WTC11 (cell line): ENCODE measurements around the gene ACSS3. TPM values are rescaled to one million over a fixed set of nuclear protein-coding genes. Genes with fewer than 3 reads are reported as not detected.
"Not testable (repeated sequence)": the region's sequence is repeated elsewhere in the genome, so short reads cannot be mapped to it uniquely, and the experiment has no call there.

Source experiments
- ATAC-seq: fragments of 200-7000 bp; cut with Tn5 transposase; 2 replicates; pipeline ENCODE4 v1.10.0; 2021; ENCODE audit warnings: mild to moderate bottlenecking, moderate library complexity
- CTCF ChIA-PET: fragments of 300-600 bp; sonication (Branson Sonifier 250); formaldehyde crosslinking; loops from one replicate; lab custom pipeline; 2021; ENCODE audit warnings: antibody characterized with exemption; lab: Charles Lee
- POLR2A ChIA-PET: fragments of 350-600 bp; sonication (Branson Sonifier 250); formaldehyde crosslinking; loops from one replicate; lab custom pipeline; 2021; ENCODE audit warnings: antibody characterized with exemption; lab: Charles Lee
- DNase-seq: peaks from one replicate; pipeline ENCODE4 v3.0.0; 2021; ENCODE audit warnings: low spot score
- H3K27ac Mint-ChIP-seq: 2 replicates; pipeline ENCODE4 v1.8.0; 2021; ENCODE audit warnings: mixed read lengths
- H3K27me3 Mint-ChIP-seq: 2 replicates; pipeline ENCODE4 v1.8.0; 2021; ENCODE audit warnings: low read depth, mild to moderate bottlenecking, moderate library complexity, mixed read lengths
- H3K36me3 Mint-ChIP-seq: 2 replicates; pipeline ENCODE4 v1.8.0; 2021; ENCODE audit warnings: mixed read lengths
- H3K4me1 Mint-ChIP-seq: 2 replicates; pipeline ENCODE4 v1.8.0; 2022; ENCODE audit warnings: mixed read lengths
- H3K4me3 Mint-ChIP-seq: 2 replicates; pipeline ENCODE4 v1.8.0; 2021; ENCODE audit warnings: mild to moderate bottlenecking, moderate library complexity, mixed read lengths
- H3K9me3 Mint-ChIP-seq: 2 replicates; pipeline ENCODE4 v1.8.0; 2021; ENCODE audit warnings: mixed read lengths
- AFF4 ChIP-seq: sonication (generic); formaldehyde crosslinking; IDR thresholded peaks from 2 replicates; pipeline ENCODE4 v1.8.1; 2023; ENCODE audit warnings: mild to moderate bottlenecking, missing genetic modification reagents, borderline replicate concordance
- ATF6 ChIP-seq: sonication (generic); formaldehyde crosslinking; IDR thresholded peaks from 2 replicates; pipeline ENCODE4 v1.8.1; 2023; ENCODE audit warnings: mild to moderate bottlenecking, missing genetic modification reagents
- CREB1 ChIP-seq: sonication (generic); formaldehyde crosslinking; IDR thresholded peaks from 2 replicates; pipeline ENCODE4 v1.8.0; 2023; ENCODE audit warnings: mild to moderate bottlenecking, missing genetic modification reagents
- CREM ChIP-seq: sonication (generic); formaldehyde crosslinking; IDR thresholded peaks from 2 replicates; pipeline ENCODE4 v1.8.1; 2022; ENCODE audit warnings: mild to moderate bottlenecking, missing genetic modification reagents, moderate library complexity
- HMGXB4 ChIP-seq: sonication (generic); formaldehyde crosslinking; IDR thresholded peaks from 2 replicates; pipeline ENCODE4 v1.8.1; 2023; ENCODE audit warnings: mild to moderate bottlenecking, moderate library complexity, missing genetic modification reagents
- MYBL2 ChIP-seq: sonication (generic); formaldehyde crosslinking; IDR thresholded peaks from 2 replicates; pipeline ENCODE4 v1.8.1; 2023; ENCODE audit warnings: mild to moderate bottlenecking, moderate library complexity, missing genetic modification reagents
- SP1 ChIP-seq: sonication (generic); formaldehyde crosslinking; conservative IDR thresholded peaks from 2 replicates; pipeline ENCODE4 v1.8.1; 2022; ENCODE audit warnings: missing genetic modification reagents
- ZNF219 ChIP-seq: sonication (generic); formaldehyde crosslinking; IDR thresholded peaks from 2 replicates; pipeline ENCODE4 v1.8.0; 2023; ENCODE audit warnings: missing genetic modification reagents, mild to moderate bottlenecking, borderline replicate concordance
- ZNF671 ChIP-seq: fragments of 250-450 bp; sonication (Bioruptor Pico); IDR thresholded peaks from 2 replicates; pipeline ENCODE4 v1.8.0; 2021; ENCODE audit warnings: mild to moderate bottlenecking
- ZSCAN18 ChIP-seq: fragments of 250-450 bp; sonication (Bioruptor Pico); IDR thresholded peaks from 2 replicates; pipeline ENCODE4 v2.1.2; 2022; ENCODE audit warnings: mild to moderate bottlenecking, moderate library complexity
- total RNA-seq: library from RNA; stranded (reverse); gene quantifications from 3 replicates; pipeline ENCODE4 v1.2.3, GENCODE V29; 2021
- TF ChIP-seq, protein P1 (sequence below): sonication (generic); formaldehyde crosslinking; IDR thresholded peaks from 2 replicates; pipeline ENCODE4 v1.8.0; 2023; ENCODE audit warnings: mild to moderate bottlenecking, missing genetic modification reagents
- TF ChIP-seq, protein P2 (sequence below): sonication (generic); formaldehyde crosslinking; IDR thresholded peaks from 2 replicates; pipeline ENCODE4 v1.8.0; 2023; ENCODE audit warnings: missing genetic modification reagents
- TF ChIP-seq, protein P3 (sequence below): sonication (generic); formaldehyde crosslinking; IDR thresholded peaks from 2 replicates; pipeline ENCODE4 v1.8.0; 2022; ENCODE audit warnings: mild to moderate bottlenecking, missing genetic modification reagents

The ACSS3 gene
- total RNA-seq, 1 experiment from 2014 or later: 18.6 TPM

DNA sequence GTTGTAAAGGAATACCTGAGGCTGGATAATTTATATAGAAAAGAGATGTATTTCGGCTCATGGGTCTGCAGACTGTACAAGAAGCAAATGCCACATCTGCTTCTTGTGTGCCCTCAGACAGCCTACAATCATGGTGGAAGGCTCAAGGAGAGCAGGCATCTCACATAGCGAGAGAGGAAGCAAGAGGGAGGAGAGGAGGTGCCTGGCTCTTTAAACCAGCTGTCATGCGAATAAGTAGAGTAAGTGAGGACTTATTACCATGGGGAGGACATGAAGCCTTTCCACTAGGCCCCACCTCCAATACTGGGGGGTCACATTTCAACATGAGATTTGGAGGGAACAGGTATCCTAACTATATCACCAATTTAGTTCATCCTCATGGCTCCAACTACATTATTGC is 118.7 kb downstream of the ACSS3 start:
- ChIA-PET POLR2A (no interaction called here), CTCF (no interaction called here)
- Mint-ChIP-seq H3K27ac (no peak overlapping the region), H3K36me3 (no peaks in the 10 kb centered on the region), H3K4me1 (peaks cover 3% of the 10 kb centered on the region; the same call in 1 of the 2 replicates), H3K4me3 (no peak overlapping the region), H3K9me3 (no peaks in the 10 kb centered on the region), H3K27me3 (no peaks in the 10 kb centered on the region)
- DNase-seq: no peak
- ATAC-seq: peak; percentile 59
- TF ChIP-seq AFF4: no peak
- TF ChIP-seq, protein P1, sequence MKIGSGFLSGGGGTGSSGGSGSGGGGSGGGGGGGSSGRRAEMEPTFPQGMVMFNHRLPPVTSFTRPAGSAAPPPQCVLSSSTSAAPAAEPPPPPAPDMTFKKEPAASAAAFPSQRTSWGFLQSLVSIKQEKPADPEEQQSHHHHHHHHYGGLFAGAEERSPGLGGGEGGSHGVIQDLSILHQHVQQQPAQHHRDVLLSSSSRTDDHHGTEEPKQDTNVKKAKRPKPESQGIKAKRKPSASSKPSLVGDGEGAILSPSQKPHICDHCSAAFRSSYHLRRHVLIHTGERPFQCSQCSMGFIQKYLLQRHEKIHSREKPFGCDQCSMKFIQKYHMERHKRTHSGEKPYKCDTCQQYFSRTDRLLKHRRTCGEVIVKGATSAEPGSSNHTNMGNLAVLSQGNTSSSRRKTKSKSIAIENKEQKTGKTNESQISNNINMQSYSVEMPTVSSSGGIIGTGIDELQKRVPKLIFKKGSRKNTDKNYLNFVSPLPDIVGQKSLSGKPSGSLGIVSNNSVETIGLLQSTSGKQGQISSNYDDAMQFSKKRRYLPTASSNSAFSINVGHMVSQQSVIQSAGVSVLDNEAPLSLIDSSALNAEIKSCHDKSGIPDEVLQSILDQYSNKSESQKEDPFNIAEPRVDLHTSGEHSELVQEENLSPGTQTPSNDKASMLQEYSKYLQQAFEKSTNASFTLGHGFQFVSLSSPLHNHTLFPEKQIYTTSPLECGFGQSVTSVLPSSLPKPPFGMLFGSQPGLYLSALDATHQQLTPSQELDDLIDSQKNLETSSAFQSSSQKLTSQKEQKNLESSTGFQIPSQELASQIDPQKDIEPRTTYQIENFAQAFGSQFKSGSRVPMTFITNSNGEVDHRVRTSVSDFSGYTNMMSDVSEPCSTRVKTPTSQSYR (CRISPR knock-in tag): no peak
- no peak for TF ChIP-seq CREB1
- no peak for TF ChIP-seq ZNF219 (CRISPR knock-in tag)
- TF ChIP-seq ZSCAN18 (CRISPR knock-in tag): no peak

GRCh38 chr12:81200561-81200960 is 122.7 kb downstream of the ACSS3 start:
- POLR2A ChIA-PET: interaction anchor here (0.7 kb wide), 1 partner anchor 300 kb away, joined by 3 read pairs; no protein-coding TSS in a partner anchor
- DNase-seq, H3K4me1 Mint-ChIP-seq, H3K27ac Mint-ChIP-seq, ATAC-seq, H3K9me3 Mint-ChIP-seq, H3K36me3 Mint-ChIP-seq, H3K27me3 Mint-ChIP-seq, H3K4me3 Mint-ChIP-seq: not testable (repeated sequence)
- CTCF ChIA-PET: interaction anchor here (1.5 kb wide), 1 partner anchor 72 kb away, joined by 3 read pairs; no protein-coding TSS in a partner anchor

DNA sequence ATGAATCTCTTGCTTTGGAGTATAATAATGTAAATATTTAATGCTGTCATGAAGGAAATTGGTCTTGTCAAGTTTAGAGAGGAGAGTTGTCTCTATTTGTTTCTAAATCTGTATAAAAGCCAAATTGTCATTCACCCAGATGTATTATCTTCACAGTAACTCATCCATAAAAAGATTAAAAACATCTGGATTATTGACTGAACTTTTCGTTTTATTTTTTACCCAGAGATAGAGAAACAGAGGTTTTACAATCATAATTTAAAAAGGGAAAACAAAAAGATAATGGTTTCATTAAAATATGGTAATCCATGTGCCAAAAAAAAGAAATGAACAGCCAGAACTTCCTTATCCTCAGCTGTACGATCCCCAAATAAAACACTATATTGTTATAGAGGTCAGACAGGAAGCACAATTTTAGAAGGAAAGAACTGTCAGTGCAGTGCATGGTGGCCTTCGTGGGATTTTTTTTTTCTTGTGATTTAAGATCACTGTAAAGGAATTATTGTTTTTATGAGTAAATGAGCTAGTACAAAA is 125.9 kb downstream of the ACSS3 start:
- ChIA-PET CTCF (no interaction called here), POLR2A (no interaction called here)
- ATAC-seq: no peak
- Mint-ChIP-seq H3K27ac (no peak overlapping the region), H3K9me3 (no peaks in the 10 kb centered on the region), H3K36me3 (no peaks in the 10 kb centered on the region), H3K4me1 (peaks cover 38% of the 10 kb centered on the region), H3K27me3 (peaks cover 10% of the 10 kb centered on the region), H3K4me3 (no peak overlapping the region)
- no peak for DNase-seq
- TF ChIP-seq, protein P2, sequence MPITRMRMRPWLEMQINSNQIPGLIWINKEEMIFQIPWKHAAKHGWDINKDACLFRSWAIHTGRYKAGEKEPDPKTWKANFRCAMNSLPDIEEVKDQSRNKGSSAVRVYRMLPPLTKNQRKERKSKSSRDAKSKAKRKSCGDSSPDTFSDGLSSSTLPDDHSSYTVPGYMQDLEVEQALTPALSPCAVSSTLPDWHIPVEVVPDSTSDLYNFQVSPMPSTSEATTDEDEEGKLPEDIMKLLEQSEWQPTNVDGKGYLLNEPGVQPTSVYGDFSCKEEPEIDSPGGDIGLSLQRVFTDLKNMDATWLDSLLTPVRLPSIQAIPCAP (CRISPR knock-in tag): no peak
- TF ChIP-seq HMGXB4 (CRISPR knock-in tag) (no peak), MYBL2 (no peak), ZNF671 (CRISPR knock-in tag) (no peak), ZSCAN18 (CRISPR knock-in tag) (no peak), ATF6 (CRISPR knock-in tag) (no peak), SP1 (CRISPR knock-in tag) (no peak), CREM (no peak)
- TF ChIP-seq, protein P3, sequence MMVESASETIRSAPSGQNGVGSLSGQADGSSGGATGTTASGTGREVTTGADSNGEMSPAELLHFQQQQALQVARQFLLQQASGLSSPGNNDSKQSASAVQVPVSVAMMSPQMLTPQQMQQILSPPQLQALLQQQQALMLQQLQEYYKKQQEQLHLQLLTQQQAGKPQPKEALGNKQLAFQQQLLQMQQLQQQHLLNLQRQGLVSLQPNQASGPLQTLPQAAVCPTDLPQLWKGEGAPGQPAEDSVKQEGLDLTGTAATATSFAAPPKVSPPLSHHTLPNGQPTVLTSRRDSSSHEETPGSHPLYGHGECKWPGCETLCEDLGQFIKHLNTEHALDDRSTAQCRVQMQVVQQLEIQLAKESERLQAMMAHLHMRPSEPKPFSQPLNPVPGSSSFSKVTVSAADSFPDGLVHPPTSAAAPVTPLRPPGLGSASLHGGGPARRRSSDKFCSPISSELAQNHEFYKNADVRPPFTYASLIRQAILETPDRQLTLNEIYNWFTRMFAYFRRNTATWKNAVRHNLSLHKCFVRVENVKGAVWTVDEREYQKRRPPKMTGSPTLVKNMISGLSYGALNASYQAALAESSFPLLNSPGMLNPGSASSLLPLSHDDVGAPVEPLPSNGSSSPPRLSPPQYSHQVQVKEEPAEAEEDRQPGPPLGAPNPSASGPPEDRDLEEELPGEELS (CRISPR knock-in tag): no peak
